GM19463 (cell line): Measurements from ENCODE around the gene ZNF76.
A peak's percentile ranks its signal among the peaks of the same experiment; 100 is the strongest.

Source experiments
- ATAC-seq: cut with Tn5 transposase; IDR thresholded peaks from one replicate; pipeline ENCODE4 v1.9.1; 2021; ENCODE audit warnings: mild to moderate bottlenecking, moderate library complexity; ENCODE audit not compliant: unreplicated experiment

Gene ZNF76

DNA sequence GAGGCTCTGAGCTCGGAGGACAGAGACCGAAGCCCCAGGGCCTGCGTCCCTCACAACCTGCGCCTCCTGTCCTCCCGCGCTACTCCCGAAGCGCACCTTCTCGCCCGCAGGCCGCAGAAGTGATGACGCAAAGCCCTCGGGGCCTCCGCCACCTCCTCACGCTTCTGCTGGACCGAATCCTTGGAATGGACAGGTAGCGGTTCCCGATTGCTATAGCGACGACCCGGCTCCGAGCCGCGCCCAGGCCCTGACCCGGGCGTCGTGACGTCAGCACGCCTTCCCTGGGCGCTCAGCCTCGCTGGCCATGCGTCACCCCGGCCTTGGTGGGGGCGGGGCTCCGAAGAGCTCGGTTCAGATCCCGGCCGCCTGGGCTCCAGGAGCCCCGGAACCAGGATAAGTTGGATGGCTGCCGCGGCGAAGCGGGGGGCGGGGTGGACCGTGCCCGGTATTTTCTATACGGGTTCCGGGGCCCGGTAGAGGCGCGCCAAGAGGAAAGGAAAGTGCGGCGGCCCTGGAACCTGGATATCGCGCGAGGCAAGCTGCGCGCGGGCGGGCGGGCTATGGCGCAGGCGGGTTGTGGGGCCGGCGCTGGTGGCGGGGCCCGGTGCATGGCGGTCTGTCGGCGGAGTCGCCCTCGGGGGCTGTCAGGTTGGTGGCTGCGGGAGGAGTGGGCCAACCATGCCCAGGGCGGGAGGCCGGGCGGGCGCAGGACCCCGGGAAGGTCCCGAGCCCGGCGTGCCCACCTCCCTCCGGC lies at the start of gene ZNF76:
Gene ZNF76, plus strand, starts transcription at position 542 of the 754 bp plus-strand sequence. CDS start 21,417 bp downstream, outside the sequence.
- ATAC-seq: peak; percentile 89

DNA sequence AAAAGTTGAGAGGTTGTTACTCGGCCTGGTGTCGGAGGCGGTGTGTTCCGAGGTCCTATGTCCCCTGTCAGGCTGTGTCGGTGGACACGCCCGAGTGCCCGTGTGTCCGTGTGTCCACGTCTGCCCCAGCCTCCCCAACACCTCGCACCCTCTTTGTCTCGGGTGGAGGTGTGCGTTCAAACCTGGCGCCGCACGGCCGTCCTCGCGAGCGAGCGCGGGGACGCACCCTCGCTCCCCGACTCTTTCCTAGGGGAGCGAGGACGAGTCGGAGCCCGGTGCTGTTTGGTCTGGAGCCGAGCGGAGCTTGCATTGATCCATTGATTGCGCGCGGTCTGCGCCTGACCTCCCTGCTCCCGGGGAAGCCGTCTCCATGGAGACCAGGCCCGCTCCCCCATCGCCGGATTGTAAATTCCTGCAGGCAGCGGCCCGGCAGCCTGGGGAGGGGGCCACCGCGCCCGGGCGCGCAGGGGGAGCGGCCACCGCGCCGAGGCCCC lies 46.2 kb upstream of the ZNF76 start:
- ATAC-seq: no peak

DNA sequence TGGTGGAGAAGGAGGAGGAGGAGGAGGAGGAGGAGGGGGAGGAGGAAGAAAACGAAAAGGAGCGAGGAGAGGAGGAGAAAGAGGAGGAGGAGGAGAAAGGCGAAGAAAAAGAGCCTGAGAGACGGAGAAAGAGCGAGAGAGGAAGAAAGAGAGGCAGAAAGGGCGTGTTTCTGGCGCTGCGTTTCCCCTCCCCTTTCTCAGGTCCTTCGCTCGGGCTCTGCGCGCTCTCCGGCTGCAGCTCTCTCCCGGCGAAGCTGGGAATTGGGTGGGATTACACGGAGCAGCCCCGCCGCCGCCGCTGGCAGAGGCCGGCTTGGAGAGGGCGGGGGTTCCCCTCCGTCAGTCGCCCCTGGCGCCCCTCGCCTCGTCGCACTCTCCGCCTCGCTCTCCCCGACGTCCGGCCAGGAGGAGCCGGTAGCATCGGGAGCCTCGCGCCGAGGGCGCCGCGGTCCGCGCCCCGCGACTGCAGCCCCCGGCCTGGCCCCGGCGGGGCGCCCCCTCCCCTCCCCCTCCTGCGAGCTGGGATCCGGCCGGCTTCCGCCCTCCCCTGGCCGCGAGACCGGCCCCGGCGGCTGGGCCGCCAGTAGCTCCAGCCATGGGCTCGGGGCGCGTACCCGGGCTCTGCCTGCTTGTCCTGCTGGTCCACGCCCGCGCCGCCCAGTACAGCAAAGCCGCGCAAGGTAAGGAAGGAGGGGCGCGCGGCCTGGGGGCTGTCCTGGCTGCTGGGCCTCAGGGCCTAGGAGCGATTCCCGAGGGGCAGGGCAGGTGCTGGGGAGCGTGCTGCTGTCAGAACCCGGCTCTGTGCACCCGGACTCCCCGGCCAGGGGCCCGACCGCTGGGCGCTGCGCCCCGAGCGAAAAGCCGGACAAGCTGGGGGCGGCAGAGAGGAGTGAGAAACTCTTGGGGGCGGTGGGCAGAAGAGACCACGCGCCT lies 45.4 kb upstream of the ZNF76 start, which contains the start of gene SCUBE3:
Gene SCUBE3, plus strand, starts transcription at position 133 of the 933 bp plus-strand sequence. Its CDS starts 463 bp downstream, at position 596.
- no peak for ATAC-seq

DNA sequence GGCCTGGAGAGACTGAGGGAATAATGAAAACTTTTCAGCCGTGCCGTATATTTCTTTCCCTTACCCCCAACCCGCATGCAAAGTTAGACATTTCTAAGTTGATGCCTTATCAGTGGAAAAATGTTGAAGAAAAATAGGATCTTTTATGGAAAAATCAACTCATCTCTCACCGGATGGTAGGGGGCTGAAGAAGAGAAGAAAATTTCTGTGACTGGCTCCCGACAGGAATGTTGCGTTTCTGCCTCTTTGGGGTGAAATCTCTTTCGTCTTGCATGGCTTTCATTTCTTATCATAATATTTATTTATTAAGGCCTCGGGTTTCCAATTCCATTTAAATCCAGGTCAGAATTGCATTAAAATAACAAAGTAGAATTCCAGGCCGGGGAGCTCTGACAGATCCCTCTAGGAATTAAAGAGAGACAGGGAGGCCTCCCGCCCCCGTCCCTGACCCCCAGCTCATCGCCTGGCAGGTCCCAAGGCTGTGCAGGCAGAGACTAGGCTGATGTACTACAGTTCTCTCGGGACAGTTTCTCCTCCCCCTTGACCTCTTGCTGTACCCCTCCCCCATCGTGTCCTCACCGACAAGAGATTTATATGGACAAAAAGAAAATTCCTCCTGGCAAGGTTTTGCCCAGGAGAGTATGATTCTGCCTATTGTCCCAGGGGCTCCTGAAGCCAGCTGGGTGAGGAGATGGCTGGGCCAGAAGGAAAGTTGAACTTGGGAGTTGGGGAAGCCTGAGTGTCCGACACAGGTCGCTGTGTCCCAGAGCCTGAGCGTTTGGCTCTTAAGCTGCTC lies 44.5 kb upstream of the ZNF76 start:
- ATAC-seq: no peak

DNA sequence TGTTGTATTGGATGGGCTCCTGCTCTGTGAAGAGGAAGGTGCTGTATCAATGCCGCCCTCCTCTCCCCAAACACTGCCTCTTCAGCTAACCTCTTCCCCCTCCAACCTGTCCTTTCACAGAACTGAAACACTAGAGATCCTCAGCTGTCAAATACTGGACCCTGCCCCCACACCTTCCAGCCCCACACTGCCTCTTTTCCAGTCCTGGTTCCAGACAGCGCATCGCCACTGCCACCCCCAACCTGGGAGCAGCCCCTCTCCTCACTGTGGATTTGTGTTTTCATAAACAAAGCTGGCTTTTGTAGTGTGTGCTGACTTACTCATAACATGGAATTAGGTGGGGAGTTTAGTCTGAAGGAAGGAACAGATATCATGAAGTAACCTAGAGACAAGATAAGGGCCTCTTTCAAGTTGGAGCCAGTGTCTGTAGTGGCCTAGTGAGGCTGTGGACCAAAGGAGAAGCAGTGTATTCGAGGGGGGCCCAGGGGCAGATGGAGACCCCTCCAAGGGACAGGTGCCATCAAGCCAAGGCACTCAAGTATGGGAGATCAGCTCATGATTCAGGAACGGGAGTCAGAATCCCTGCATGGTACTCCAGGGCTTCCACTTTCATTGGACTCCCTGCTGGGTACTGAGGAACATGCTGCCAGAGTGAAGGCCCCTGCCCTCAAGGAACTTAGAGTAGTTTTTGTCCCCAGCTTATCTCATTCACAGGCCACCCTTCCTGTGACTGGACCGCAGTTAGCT lies 43.7 kb upstream of the ZNF76 start:
- no peak for ATAC-seq

DNA sequence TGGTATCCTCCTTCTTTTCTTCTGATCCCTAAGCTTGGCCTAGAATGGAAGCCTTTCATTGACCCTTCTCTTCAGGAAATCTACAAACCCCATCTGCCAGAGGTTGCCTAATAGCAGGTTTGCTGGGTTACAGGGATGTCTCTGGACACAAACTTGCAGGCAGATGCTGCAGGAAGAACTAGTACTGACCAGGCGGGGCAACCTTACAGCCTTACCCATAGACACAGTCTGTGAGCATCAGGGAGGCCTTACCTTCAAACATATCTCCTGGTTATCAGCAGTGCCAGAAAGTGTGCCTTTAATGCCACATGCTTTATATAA lies 43.2 kb upstream of the ZNF76 start:
- no peak for ATAC-seq

DNA sequence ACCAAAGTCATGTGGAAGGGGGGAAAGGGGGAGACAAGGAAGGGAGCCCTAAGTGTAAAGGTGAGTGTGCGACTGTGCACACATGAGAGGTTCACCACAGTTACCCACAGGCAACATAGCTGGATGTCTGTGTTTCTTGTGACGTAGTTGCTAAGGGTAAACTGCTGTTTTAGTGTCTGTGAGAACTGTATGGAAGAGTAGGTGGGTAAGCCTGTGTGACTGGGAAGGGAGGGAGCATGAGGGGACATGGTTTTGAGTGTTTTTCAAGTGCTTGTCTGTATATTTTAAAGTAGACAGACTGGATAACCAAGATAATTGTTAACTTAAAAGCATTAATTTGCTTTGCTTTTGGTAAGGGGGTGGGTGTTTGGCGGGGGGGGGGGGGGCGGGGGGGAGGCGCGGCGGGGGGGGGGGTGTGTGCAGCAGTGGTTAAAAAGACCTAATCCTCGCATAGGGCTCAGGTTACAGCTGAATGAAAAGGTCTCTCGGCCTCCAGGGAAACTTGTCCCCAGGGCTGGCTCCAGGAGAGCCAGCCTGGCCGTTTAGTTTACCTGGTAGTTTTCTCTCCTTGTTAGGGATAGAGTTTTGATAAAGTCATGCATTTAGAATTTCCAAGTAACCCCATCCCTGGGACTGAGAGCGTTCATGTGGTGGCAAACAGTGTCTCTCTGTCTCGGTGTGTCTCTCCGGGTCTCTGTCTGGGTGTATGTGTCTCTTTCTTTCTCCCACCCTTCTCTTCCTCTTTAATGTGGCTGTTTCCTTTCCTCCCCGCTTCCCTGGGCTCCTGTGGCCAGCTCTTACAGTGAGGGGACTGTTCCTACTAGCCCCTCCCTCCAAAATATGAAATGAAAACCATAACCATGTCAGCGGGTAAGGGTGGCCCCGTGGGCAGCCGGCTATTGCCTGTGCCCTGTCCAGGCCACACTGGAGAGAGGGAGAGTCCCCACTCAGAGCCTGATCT lies 42.4 kb upstream of the ZNF76 start:
- no peak for ATAC-seq

DNA sequence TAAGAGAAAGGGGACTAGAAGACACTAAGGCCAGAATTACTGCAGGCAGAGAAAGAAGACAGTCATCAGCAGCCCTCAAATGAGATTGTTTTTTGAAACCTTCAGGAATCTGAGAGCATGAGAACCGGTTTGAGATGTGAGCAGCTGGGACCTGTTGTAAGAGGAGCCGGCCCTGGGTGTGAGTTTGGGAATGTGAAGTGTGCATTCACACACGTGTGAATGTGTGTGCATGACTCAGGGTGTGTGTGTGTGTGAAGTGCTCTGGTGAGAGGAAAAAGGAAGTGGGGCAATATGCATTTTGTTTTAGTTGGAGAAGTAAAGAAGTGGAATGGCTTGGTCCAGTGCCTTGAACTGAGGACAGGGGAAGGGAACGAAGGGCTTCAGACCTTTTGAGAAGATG lies 41.5 kb upstream of the ZNF76 start:
- ATAC-seq: no peak

DNA sequence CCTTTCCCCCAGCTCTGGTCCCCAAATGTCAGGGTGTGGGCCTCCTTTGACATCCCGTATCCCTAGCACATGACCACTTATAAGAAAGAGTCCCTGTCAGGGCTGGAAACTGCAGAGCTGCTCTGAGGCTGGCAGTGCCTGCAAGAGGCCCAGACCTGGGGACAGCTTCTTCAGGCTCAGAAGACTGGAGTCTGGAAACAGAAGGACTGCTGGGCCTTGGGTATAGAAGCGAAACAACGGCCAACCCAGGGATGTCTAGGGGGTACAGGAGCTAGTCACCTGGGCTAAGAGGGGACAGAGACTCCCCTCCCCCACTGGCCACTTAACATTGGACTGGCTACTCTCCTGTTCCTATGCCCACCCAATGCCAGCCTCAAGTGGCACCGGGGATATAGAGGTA lies 41.1 kb upstream of the ZNF76 start:
- no peak for ATAC-seq

DNA sequence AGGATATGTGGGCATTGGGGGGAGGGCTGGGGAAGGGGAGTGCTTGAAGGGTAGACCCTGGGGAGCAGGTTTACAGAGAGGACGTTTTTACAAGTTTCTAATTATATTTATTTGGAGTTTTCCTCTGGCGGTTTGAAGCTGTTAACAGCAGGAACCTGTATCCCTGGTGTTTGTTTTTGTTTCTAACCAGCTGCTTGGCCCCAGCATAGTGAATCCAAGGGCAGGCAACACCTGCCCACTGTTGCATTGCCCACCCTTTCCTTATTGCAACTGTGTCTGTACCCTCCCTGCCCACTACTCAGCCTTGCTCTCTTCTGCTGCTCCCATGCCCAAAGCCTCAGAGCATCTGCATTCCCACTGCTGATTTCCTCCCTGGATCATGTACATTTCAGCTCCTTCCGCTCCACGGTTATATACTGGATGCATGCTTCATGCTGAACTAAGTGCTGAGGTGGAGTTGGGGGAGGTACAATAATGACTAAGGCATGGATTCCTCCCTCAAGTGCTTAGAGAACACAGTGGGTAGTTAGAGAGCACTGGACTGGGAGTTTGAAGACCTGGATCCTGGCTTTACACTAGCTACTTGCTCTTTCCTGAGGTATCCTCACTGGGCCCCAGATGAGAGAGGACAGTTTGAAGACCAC lies 39.7 kb upstream of the ZNF76 start:
- no peak for ATAC-seq

DNA sequence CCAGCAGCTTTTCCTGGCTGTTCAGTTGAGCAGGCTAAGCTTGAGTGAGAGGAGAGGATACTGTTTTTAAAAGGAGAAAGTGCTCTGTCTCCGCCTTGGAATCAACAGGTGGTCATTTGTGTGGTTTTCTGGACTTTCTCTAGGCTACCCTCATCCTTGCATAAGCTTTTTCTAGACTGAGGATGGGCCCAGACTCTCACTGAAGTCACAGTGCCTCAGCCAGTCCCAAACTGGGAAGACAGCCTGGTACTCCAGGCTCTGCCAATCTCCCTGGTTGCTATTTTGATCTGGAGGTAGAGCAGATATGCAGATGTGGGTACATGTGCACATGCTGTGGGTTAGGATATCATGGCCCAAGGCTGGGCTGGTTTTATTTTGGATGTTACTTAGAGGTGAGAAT lies 38.8 kb upstream of the ZNF76 start:
- no peak for ATAC-seq

DNA sequence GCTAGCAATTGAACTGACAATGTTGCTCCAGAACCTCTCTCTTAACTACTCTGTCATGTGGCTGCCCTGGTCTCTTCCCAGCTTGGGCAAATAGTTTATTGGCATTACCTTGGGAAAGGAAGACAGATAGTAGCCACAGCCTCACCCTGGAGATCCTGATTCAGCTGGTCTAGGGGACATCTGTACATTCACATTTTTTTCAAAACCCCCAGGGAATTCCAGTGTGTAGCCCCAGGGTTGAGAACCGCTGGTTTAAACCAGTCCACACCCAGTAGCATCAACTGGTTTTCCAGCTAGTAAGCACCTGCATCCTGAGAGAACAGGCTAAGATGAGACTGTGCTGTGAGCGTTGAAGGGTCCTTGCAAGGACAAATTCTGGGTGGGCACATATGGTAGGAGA lies 36.1 kb upstream of the ZNF76 start:
- no peak for ATAC-seq

DNA sequence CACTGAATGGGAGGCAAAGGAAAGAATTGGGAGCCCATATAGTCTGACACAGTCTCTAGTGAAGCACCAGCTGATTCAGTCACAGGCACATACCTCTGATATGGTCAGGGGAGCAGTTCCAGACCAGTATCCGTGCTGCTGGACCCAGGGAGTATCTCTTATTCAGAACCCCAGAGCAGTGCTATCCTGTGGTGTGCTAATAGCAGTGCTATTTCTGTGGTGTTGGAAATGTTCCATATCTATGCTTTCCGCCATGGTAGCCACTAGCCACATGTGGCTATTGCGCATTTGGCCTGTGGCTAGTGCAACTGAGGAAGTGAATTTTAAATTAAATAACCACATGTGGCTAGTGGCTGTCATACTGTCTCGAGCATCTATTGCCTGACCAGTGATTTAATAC lies 34.8 kb upstream of the ZNF76 start:
- no peak for ATAC-seq

DNA sequence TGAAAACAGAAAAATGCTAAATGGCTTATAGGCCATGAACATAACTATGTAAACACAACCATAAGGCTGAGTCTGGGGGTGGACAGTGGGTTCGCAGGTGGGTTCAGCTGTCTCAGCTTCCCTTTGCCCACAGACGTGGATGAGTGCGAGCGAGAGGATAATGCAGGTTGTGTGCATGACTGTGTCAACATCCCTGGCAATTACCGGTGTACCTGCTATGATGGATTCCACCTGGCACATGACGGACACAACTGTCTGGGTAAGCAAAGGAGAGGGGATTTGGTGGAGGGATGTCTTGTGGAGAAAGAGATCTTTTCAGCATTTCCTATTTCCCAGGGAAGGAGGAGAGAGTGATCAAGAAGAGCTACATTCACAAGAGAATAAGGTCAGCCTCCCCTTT lies 31.1 kb upstream of the ZNF76 start:
- no peak for ATAC-seq

DNA sequence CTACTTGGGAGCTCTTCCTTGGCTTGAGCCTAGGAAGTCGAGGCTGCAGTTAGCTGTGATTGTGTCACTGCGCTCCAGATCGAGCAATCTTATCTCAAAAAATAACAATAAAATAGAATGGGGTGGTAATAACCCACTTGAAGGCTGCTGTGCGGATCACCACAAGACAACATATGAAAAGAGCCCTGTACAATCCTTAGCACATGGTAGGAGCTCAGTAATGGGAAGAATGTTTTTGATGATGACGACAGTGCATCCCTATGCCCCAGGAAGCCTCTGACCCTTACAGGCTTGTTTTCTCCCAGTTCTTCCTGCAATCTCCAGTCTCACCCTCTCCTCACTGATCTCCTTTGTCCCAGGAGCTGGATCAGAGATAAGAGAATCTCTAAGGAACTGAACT lies 30.2 kb upstream of the ZNF76 start:
- ATAC-seq: no peak

DNA sequence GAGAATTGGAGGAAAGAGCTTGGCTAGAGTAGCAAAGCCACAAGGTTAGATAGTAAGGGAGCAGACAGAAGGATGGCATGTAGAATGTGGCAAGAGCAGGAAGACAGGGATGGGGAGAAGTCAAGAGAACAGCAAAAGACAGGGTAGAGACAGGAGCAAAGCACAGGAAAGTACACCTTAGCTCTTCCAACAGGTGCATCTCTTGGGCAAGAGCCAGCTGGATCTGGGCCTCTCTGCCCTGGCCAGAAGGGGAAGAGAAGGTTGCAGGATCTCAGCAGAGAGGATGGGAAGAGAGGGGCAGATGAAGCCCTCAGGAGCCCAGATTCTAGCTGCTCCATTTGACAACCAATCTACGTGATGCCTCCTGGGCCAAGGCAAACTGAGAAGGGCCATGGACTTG lies 29.0 kb upstream of the ZNF76 start:
- ATAC-seq: no peak

DNA sequence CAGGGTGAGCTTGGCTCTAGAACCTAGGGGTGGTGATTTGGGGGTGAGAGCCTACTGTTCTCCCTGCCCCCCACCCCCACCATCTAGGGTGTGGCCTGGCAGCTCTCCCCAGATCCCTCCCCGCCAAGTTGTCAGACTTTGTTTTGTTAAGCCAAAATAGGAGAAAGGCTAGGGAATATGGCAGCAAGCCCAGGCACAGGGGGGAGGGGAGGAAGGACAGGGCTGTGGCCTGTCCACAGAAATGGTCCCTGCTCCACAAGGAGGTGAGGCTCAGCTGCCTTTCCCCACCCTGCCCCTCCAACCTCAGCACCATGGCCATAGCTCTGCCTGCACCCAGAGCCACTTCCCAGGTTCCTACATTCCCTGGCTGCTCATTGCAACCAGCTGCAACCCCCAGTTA lies 28.6 kb upstream of the ZNF76 start:
- ATAC-seq: no peak

DNA sequence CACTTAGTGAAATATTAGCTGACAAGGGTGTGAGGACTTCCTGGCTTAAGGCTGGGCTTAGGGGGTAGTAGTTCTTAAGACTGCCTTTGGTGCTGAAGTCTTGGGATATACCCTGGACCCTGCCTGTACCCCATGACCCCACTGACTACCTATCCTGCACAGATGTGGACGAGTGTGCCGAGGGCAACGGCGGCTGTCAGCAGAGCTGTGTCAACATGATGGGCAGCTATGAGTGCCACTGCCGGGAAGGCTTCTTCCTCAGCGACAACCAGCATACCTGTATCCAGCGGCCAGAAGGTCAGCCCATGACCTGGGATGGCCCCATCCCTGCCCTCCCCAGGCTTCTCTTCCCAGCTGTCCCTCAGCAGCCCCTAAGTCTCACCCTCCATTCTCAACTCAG lies 28.0 kb upstream of the ZNF76 start:
- no peak for ATAC-seq

DNA sequence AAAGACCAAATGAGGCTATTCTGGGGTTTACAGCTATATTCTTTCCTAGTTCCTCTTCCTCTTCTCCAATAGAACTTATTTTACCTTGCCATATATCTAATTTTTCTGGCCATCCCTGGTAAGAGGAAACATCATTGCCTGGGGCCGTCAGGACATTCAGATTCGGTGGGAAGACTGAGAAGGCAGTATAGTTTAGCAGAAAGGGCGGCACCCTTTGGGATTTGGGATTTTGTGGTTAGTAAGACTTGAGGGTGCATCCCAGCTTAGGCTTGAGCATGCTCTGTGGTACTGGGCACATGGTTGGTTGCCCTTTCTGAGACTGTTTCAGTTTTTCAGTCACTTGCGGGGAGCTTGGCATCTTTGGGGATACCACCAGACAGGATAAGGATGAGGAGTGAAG lies 24.6 kb upstream of the ZNF76 start:
- no peak for ATAC-seq
